Hepatic stellate cell (primary cell): ENCODE results near the gene XG.
"Not testable (repeated sequence)": the region's sequence is repeated elsewhere in the genome, so short reads cannot be mapped to it uniquely, and the experiment has no call there.

Source experiments
- DNase-seq: peaks from one replicate; pipeline ENCODE4 v3.0.0; 2011; ENCODE audit warnings: low spot score

Gene XG

DNA sequence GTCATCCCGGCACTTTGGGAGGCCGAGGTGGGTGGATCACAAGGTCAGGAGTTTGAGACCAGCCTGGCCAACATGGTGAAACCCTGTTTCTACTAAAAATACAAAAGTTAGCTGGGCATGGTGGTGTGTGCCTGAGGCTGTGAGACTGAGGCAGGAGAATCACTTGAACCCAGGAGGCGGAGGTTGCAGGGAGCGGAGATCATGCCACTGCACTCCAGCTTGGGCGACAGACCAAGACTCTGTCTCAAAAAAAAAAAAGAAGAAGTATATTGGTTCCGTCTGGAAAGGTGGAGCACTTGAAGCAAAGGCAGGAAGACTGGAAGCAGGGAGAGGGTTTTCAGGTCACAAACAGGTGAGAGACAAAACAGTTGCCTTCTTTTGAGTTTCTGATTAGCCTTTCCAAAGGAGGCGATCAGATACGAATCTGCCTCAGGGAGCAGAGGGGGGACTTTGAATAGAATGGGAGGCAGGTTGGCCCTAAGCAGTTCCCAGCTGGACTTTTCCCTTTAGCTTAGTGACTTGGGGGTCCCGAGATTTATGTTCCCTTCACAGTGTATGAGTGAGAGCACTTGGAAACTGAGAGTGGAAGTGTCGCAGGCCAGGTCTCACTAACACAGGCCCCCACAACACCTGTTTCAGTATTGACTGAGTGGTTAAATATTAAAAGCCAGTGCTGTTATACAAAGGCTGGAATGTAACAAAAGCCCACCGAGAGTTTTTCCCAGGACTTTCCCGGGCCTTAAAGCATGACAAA lies 28.8 kb downstream of the XG start:
- not testable (repeated sequence) for DNase-seq

DNA sequence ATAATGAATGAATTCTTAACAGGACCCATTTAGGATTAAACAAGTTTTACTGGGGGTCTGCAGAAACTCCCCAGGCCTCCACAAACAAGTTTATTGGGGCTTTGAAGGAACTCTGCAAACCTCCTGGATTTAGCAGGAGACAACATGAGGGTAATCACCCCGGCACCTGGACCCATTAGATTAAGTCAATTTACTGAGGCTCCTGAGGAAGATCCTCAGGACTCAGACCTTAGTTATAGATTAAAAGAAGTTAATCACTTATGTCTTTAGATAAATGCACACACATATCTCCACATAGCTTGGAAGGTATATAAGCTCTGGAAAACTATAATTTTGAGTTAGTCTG lies 29.4 kb downstream of the XG start:
- no peak for DNase-seq

DNA sequence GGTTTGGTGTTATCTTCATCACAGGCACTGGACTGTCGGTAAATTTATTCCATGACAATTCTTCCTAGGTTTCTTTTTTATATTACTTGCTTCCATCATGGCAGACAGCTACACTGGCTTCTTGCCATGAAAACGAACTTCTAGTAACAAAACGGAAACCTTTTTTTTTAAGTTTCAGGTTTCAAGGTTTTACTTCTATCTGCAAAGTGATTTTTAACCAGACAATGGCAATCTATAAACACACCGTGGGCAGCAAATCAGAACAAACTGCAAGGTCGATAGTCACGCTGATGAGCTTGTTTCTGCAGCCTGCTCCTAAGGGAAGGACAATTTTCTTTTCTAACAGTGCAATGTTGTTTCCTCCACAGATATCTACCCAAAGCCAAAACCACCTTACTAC lies 29.9 kb downstream of the XG start:
- no peak for DNase-seq

GRCh38 chrX:2782171-2782570 lies 30.3 kb downstream of the XG start:
- DNase-seq = no peak

DNA sequence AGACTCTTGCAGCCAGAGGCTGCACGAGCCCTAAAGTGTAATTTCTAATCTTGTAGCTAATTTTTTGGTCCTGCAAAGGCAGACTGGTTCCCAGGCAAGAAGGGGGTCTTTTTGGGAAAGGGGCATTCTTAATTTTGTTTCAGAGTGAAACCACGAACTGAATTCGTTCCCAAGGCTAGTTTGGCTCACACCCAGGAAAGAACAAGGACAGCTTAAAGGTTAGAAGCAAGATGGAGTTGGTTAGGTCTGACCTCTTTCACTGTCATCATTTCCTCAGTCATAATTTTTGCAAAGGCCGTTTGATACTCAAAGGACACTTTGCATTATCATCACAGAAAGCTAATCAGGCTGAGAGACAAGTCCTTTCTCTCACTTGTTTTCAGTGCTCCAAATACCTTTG lies 30.9 kb downstream of the XG start:
- no peak for DNase-seq

GRCh38 chrX:2784026-2784425 lies 32.2 kb downstream of the XG start:
- DNase-seq = no peak

GRCh38 chrX:2785538-2785937 lies 33.7 kb downstream of the XG start:
- no peak for DNase-seq

DNA sequence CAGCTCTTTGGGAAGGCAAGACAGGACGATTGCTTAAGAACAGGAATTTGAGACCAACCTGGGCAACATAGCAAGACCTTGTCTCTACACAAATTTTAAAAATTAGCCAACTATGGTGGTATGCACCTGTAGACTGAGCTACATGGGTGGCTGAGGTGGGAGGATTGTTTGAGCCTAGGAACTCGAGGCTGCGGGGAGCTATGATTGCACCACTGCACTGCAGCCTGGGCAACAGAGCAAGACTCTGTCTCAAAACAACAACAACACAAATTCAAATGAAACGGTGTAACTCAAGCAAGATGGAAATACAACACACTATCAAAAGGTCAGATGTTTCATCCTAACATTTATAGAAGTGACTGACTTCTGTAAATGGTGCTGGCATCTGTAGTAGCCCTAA lies 37.1 kb downstream of the XG start:
- DNase-seq = no peak

DNA sequence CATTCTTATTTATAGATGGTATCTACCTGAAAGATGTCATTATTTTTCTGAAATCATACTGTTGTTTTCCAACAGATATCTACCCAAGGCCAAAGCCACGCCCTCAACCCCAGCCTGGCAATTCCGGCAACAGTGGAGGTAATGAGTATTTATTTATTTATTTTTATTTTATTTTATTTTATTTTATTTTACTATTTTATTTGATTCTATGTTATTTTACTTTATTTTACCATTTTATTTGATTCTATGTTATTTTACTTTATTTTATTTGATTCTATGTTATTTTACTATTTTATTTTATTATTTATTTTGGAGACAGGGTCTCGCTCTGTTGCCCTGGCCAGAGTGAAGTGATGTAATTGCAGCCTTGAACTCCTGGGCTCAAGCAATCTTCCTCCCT lies 37.7 kb downstream of the XG start:
- DNase-seq = no peak

- DNase-seq = no peak
Measured at GRCh38 chrX:2793752-2794151, 41.9 kb downstream of the XG start.

- no peak for DNase-seq
Measured at GRCh38 chrX:2794336-2794735, 42.5 kb downstream of the XG start.

DNA sequence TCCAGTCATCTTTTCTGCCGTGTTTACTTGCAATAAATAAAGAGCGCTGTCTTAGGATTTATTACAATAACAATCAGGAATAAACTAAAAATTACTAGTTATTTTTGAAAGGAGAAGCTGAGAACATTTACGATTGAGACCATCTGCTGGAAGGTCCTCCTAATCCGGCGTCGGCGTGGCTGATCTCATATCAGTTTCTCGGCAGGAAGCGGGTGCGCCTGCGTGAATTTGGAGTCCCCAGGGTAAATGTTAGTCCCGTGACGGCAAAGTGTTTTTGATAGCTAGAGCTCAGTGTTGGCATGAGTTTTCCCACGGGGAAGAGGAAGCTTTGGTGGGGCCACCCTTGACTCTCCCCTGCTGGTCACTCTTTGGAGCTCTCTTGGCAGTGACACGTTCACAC lies 45.0 kb downstream of the XG start:
- not testable (repeated sequence) for DNase-seq

DNA sequence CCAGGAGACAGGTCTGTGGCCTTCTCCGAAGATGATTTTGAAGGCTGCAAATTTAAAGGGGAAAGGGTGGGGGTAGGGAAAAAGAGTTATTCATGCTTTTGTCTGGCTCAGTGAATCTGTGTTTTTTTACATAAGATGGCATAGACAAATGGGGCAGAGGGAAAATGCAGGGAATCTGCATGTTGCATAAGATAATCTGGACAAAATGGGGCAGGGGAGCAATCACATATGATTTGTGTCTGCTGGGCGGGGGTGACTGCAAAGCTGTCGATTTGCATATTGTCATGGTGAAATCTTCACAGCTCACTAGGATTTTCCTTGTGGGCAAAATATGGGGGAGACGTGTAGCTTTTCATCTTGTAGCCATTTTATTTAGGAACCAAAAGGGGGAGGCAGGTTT lies 47.5 kb downstream of the XG start:
- DNase-seq = no peak

DNA sequence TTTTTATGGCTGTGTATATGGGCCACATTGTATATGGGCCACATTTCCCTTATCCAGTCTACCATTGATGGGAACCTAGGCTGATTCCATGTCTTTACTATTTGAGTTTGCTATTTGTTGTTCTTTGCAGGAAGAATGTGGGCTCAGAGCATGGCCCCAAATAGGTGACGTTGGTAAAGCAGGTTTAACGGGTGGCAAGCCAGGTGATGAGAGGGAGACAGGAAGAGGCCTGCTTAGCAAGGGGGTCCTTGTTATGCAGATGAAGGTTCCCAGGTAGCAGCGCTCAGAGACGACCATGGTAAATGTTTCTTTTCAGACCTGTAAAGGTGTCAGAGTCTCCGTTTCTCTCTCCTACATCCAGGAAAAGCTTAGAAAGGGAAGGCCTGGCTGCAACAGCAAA lies 48.1 kb downstream of the XG start:
- not testable (repeated sequence) for DNase-seq

DNA sequence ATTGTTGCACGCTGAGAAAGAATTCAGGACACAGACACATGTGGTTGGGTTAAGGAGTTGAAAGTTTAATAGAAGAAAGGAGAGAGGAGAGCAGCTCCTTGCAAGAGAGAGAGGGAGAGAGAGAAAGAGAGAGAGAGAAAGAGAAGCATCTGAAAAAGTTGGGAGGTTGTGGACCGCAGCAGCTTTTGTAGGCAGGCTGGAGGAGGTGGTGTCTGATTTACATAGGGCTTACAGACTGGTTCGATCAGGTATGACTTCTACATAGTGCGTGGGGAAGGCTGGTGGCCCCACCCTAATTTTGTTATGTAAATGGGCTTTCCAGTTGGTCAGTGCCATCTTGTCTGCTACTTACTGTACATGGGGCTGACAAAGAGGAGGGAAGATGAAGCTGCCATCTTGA lies 49.4 kb downstream of the XG start:
- no peak for DNase-seq

GRCh38 chrX:2802376-2803090 lies 50.7 kb downstream of the XG start:
- not testable (repeated sequence) for DNase-seq

DNA sequence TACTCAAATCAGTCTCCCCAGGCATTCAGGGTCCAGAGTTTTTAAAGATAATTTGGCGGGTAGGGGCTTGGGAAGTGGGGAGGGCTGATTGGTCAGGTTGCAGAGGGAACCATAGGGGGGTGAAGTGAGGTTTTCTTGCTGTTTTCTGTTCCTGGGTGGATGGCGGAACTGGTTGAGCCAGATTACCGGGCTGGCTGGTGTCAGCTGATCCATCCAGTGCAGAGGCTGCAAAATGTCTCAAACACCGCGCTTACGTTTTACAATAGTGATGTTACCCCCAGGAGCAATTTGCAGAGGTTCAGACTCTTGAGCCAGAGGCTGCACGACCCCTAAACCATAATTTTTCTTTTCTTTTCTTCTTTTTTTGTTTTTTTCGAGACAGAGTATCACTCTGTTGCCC lies 51.6 kb downstream of the XG start:
- DNase-seq = not testable (repeated sequence)

DNA sequence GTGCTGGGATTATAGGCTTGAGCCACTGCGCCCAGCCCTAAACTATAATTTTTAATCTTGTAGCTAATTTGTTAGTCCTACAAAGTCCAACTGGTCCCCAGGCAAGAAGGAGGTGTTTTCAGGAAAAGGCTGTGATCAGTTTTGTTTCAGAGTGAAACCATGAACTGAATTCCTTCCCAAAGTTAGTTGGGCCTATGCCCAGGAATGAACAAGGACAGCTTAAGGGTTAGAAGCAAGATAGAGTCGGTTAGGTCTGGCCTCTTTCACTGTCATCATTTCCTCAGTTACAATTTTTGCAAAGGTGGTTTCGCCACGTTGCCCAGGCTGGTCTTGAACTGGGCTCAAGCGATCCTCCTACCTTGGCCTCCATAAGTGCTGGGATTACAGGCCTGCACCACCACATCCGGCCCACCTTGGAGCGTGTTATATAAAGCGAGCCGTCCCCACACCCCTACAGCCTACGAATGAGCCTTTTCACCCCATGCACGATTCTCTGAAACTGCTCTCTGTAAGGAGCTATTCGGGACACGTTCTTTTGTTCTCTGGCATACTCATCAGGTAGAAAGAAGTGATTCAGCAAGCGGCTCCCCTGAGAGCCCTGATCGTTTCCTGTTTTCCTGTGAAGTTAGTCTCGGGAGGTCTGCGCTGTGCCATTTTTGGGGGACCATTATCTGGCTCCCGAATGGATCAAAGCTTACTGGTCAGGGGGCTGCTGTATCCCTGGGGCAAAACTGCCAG lies 52.4 kb downstream of the XG start:
- DNase-seq = not testable (repeated sequence)

DNA sequence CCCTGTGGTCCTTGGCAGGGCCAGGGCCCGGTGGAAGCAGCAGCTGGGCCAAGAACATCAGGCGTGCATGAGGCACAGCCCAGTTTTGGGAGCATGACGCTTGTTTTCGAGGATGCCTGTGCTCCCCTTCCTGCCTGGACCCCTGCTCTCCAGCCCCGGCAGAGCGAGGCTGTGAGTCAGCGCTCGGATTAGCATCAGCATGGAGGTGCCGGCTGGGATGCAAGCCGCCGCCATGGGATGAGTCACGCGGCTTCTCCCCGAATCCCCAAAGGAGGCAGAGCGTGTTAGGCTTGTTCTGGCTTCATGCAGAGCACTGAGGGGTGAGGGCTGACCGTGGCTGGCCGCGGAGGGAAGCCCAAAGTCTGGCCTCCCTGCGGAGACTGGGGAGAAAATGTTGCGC lies 53.0 kb downstream of the XG start:
- DNase-seq = not testable (repeated sequence)

DNA sequence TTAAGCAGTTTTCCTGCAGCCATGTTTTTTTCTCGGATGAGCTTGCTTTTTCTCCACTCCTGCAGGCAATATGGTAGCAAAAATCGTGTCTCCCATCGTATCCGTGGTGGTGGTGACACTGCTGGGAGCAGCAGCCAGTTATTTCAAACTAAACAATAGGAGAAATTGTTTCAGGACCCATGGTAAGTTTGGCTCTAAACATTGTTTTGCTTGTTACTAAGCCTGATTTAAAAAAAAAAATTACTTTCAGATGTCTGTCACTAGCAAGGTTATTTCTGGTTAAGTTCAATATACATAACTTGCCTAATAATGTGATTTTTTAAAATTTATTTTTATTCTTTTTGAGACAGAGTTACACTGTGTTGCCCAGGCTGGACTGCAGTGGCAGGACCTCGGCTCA lies 59.4 kb downstream of the XG start:
- no peak for DNase-seq

- DNase-seq = not testable (repeated sequence)
Measured at GRCh38 chrX:2812161-2812907, 60.5 kb downstream of the XG start.

- DNase-seq = no peak
Measured at GRCh38 chrX:2817036-2817435, 65.2 kb downstream of the XG start.
